SJCRH30 (cell line): Measurements from ENCODE around the gene RGS11. TPM values are rescaled to one million over a fixed set of nuclear protein-coding genes. Genes with fewer than 3 reads are reported as not detected.
"Not testable (repeated sequence)": the region's sequence is repeated elsewhere in the genome, so short reads cannot be mapped to it uniquely, and the experiment has no call there.

Experiments used
- DNase-seq, 2 experiments: peaks; one replicate each; pipeline ENCODE4 v3.0.0-alpha.2; 2015 to 2020
- H3K27ac ChIP-seq: fragments of 250-450 bp; sonication (Bioruptor Pico); 2 replicates; pipeline ENCODE4 v1.5.1; 2020; ENCODE audit warnings: mild to moderate bottlenecking, moderate library complexity
- H3K27me3 ChIP-seq: fragments of 250-450 bp; sonication (Bioruptor Pico); 2 replicates; pipeline ENCODE4 v1.5.1; 2020; ENCODE audit warnings: mild to moderate bottlenecking, moderate library complexity
- H3K36me3 ChIP-seq: fragments of 250-450 bp; sonication (Bioruptor Pico); 2 replicates; pipeline ENCODE4 v1.5.1; 2020; ENCODE audit warnings: mild to moderate bottlenecking, moderate library complexity
- H3K4me1 ChIP-seq: fragments of 250-450 bp; sonication (Bioruptor Pico); 2 replicates; pipeline ENCODE4 v1.5.1; 2020; ENCODE audit warnings: mild to moderate bottlenecking, moderate library complexity
- H3K4me3 ChIP-seq: fragments of 250-450 bp; sonication (Bioruptor Pico); 2 replicates; pipeline ENCODE4 v1.5.1; 2020; ENCODE audit warnings: mild to moderate bottlenecking, moderate library complexity
- H3K9me3 ChIP-seq: fragments of 250-450 bp; sonication (Bioruptor Pico); replicated peaks from 2 replicates; pipeline ENCODE4 v1.5.1; 2020; ENCODE audit warnings: mild to moderate bottlenecking, moderate library complexity
- total RNA-seq: library from RNA; depleted of rRNA; stranded (reverse); fragments of >200 nt; shearing (Covaris generic); gene quantifications from 2 replicates; pipeline ENCODE4 v1.2.3, GENCODE V29; 2014

Gene RGS11
- total RNA-seq, 1 experiment from 2014 or later, result not detected

DNA sequence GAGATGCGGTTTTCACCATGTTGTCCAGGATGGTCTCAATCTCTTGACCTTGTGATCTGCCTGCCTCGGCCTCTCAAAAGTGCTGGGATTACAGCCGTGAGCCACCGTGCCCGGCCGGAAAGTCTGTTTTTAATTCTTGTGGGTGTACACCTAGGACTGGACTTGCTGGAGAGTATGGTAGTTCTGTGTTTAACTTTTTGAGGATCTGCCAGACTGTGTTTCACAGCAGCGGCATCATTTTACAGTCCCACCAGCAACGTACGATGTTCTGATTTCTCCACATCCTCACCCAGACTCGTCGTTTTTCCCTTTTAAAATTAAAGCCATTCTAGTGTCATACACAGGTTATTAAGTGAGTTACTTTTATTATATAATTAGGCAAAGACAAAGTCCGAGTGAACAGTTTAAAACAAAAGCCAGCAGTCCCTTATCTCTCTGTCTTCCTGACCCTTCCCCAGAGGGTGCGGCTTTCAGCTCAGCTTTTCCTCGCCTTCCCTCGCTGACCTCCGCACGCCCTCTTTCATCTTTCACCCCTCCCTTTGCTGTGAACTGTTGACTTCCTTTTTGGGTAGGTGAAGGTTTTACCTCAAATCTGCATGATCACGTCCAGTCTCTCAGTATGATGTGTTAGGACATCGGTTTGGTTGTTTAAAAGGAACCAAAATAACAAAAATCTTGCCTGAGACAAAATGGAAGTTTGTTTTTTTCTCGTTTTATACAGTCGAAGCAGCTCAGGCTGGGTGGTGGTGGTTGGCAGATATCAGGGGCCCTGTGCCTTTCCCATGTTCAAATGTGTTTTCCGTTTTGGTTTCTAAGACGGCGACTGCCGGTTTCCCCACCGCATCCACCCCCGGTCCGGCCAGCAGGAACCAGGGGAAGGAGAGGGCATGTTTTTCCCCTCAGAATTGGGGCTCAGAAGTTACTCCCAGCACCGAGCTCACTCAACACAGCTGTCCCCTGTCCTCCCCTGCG is 23.1 kb downstream of the RGS11 start:
- Histone ChIP-seq H3K9me3 (no peaks in the 10 kb centered on the region), H3K27ac (no peak overlapping the region), H3K4me1 (no peaks in the 10 kb centered on the region), H3K27me3 (no peaks in the 10 kb centered on the region), H3K36me3 (no peaks in the 10 kb centered on the region; the same call in 1 of the 2 replicates), H3K4me3 (no peak overlapping the region)
- DNase-seq, result no peak

DNA sequence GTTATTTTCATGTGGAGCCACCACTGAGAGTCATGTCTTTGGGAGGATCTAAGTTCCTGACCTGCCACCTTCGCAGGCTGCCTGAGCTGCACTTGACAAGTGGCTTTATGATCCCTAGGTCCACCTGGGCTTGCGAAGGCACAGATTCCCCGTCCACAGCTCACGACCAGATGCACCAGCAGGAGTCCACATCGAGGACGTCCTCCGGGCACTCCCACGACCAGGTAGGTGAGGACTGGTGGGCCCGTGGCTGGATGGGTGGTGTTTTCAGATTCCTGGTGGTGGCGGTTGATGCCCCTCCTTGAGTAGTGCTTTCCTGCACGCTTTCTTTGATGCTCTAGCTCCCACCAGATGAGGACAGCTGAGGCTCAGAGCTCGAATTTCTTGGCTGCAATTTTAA is 26.3 kb downstream of the RGS11 start:
- no peak for DNase-seq
- H3K4me3 ChIP-seq, result no peak overlapping the region
- H3K4me1 ChIP-seq, result no peaks in the 10 kb centered on the region
- H3K27ac ChIP-seq, result no peak overlapping the region
- H3K9me3 ChIP-seq, result no peaks in the 10 kb centered on the region
- no peaks in the 10 kb centered on the region for H3K27me3 ChIP-seq
- no peaks in the 10 kb centered on the region; the same call in 1 of the 2 replicates for H3K36me3 ChIP-seq

DNA sequence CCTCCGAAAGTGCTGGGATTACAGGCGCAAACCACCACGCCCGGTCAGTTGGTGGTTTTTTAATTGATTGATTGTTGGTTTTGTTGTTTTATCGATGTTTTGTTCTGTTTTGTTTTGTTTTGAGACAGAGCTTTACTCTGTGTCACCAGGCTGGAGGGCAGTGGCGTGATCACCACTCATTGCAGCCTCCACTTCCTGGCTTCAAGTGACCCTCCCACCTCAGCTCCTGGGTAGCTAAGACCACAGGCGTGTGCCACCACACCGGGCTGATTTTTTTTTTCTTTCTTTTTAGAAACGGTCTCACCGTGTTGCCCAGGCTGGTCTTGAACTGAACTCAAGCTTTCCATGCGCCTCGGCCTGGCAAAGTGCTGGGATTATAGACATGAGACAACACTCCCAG is 28.7 kb downstream of the RGS11 start:
- H3K36me3 ChIP-seq, result no peaks in the 10 kb centered on the region; the same call in 1 of the 2 replicates
- no peak for DNase-seq
- no peaks in the 10 kb centered on the region for H3K4me1 ChIP-seq
- no peaks in the 10 kb centered on the region for H3K27me3 ChIP-seq
- H3K4me3 ChIP-seq, result no peak overlapping the region
- no peaks in the 10 kb centered on the region for H3K9me3 ChIP-seq
- H3K27ac ChIP-seq, result no peak overlapping the region

DNA sequence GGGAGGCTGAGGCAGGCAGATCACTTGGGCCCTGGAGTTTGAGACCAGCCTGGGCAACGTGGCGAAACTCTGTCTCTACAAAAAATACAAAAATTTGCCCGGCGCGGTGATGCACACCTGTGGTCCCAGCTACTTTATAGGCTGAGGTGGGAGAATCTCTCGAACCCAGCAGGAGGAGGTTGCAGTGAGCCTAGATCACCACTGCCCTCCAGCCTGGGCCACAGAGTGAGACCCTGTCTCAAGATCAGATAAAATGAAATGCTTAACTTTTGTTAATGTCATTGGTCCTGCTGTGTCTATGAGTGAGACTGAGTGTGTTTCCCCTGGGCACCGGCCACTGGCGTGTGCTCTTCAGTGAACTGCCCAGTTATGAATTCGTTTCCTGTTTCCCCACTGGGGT is 30.6 kb downstream of the RGS11 start:
- no peak overlapping the region for H3K27ac ChIP-seq
- DNase-seq, result no peak
- no peaks in the 10 kb centered on the region for H3K27me3 ChIP-seq

DNA sequence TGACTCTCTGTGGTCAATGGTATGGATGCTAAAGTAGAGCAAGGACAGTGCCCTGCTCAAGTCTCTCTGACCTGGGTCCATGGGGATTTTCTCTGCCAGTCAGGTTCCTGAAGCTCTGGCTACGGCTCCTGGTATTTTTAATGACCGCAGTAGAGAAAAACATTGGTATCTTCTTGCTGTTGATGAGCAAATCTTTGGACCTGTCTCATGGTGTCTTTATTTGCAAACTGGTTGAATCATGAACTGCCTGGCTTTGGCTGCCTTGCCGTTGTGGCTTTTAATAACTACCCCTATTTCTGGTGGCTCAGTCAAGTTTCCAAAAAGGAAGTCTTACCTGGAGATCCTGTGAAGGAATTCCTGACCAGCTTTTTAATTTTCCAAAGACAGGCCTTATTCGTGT is 32.4 kb downstream of the RGS11 start:
- Histone ChIP-seq H3K4me3 (no peak overlapping the region), H3K9me3 (no peaks in the 10 kb centered on the region), H3K4me1 (no peaks in the 10 kb centered on the region), H3K27me3 (no peaks in the 10 kb centered on the region), H3K27ac (no peak overlapping the region), H3K36me3 (no peaks in the 10 kb centered on the region; the same call in 1 of the 2 replicates)
- no peak for DNase-seq

More for the DNA sequence above, 30.6 kb downstream of the RGS11 start:
- Histone ChIP-seq H3K4me3 (no peak overlapping the region), H3K4me1 (no peaks in the 10 kb centered on the region), H3K36me3 (no peaks in the 10 kb centered on the region; the same call in 1 of the 2 replicates), H3K9me3 (no peaks in the 10 kb centered on the region)

DNA sequence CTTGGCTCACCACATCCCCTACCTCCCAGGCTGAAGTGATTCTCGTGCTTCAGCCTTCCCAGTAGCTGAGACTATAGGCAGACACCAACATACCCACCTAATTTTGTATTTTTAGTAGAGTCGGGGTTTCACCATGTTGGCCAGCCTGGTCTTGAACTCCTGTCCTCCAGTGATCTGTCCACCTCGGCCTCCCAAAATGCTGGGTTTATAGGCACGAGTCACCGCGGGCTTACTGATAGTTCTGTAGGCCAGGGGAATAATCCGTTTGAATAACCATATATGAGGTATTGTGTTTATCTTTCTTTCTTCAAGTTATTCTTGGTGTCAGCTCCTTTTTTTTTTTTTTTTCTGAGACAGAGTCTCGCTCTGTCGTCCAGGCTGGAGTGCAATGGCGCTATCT is 33.5 kb downstream of the RGS11 start:
- DNase-seq, result no peak
- Histone ChIP-seq H3K27ac (no peak overlapping the region), H3K4me1 (no peaks in the 10 kb centered on the region), H3K4me3 (no peak overlapping the region), H3K36me3 (no peaks in the 10 kb centered on the region; the same call in 1 of the 2 replicates), H3K9me3 (no peaks in the 10 kb centered on the region), H3K27me3 (no peaks in the 10 kb centered on the region)

DNA sequence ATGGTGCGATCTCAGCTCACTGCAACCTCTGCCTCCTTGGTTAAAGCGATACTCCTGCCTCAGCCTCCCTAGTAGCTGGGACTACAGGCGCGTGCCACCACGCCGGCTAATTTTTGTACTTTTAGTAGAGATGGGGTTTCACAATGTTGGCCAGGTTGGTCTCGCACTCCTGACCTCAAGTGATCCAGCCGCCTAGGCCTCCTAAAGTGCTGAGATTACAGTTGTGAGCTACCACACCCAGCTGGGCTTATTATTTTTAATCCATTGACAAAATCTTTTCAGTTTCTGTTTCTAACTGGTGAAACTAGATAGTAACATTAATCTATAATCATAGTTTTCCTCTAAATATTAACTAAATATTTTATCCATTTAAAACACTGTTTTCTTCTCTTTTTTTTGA is 35.2 kb downstream of the RGS11 start:
- no peak for DNase-seq
- no peaks in the 10 kb centered on the region for H3K27me3 ChIP-seq
- no peaks in the 10 kb centered on the region for H3K4me1 ChIP-seq
- H3K4me3 ChIP-seq, result no peak overlapping the region
- no peaks in the 10 kb centered on the region for H3K9me3 ChIP-seq
- no peaks in the 10 kb centered on the region for H3K36me3 ChIP-seq
- H3K27ac ChIP-seq, result no peak overlapping the region

DNA sequence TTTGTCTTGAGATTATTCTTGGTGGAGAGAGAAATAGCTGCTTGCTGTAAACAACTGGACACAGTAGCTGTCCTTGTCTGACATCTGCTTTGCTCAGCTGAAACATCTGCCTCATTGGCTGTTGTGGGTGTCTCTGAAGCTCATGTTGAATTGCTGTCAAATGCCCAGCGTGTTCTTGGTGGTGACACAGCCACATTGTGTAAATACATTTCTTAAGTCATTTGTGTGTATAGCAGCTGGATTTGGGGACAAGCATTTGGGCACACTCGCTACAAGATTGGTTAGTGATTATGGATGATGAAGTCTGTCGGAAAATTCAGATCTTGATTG is 35.8 kb downstream of the RGS11 start:
- Histone ChIP-seq H3K27ac (no peak overlapping the region), H3K4me3 (no peak overlapping the region), H3K36me3 (no peaks in the 10 kb centered on the region), H3K9me3 (no peaks in the 10 kb centered on the region), H3K4me1 (no peaks in the 10 kb centered on the region), H3K27me3 (no peaks in the 10 kb centered on the region)
- no peak for DNase-seq

DNA sequence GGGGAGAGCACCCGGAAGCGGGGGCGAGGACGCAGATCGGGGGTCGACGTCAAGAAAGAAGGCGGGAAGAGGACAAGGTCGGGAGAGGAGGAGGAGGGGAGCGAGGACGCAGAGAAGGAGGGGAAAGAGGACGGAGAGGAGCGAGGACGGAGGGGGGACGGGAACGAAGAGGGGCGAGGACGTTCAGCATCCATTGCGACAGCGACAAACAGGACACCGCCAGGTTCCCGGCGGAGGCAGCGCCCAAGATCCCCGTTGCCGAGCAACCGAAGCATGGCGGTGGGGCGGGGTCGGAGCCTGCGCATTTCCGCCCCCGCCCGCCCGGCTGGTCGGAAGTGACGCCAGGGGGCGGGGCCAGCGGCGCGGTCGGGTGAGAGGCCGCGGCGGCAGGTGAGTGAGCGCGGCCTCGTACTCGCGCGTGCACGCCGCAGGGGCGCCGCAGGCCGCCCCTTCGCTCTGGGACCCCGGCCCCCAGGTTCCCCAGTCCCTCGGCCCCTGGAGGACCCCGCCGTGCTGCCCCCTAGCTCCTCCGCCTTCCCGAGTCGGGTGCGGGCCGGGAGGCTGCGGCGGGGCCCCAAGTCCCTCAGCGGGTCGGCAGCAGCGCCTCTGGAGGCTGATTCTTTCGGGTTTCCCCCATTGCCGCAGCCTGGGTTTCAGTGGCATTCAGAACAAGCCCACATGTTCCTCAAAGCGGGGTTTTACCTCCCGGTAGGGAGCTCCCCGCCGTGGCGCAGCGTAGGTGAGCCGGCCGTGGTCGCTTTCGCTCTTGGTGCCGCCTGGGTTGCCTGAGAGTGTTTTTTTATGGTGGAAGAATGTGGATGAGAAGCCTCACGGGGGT is 41.1 kb downstream of the RGS11 start, which contains the start of gene FAM234A:
Gene FAM234A, plus strand, starts transcription at position 354 of the 838 bp plus-strand sequence. CDS start 19,593 bp downstream, outside the sequence.
- DNase-seq, result peak; percentile 92 to 94
- Histone ChIP-seq H3K4me1 (no peaks in the 10 kb centered on the region), H3K36me3 (no peaks in the 10 kb centered on the region), H3K27ac (peak within 1 kb of the TSS; percentile 52), H3K27me3 (no peaks in the 10 kb centered on the region), H3K4me3 (peak within 1 kb of the TSS; percentile 80), H3K9me3 (no peaks in the 10 kb centered on the region)

DNA sequence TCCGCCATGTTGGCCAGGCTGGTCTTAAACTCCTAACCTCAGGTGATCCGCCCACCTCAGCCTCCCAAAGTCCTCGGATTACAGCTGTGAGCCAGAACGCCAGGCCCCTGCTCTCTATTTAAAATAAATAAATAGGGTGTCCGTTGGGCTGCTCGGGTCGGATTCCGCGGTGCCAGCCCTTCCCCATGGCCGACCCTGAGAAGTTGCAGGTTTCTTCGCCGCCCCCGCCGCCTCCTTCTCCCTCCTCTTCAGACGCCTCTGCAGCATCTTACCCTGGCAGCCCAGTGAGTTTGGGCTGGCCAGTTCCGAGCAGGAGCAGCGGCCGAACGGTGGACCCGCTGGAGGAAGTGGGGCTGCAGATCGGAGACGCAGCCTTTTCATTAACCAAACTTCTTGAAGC is 44.8 kb downstream of the RGS11 start:
- peaks cover 19% of the 10 kb centered on the region for H3K36me3 ChIP-seq
- no peak overlapping the region for H3K27ac ChIP-seq
- peaks cover 3% of the 10 kb centered on the region; the same call in 1 of the 2 replicates for H3K4me1 ChIP-seq
- H3K4me3 ChIP-seq, result no peak overlapping the region
- no peak for DNase-seq
- no peaks in the 10 kb centered on the region for H3K9me3 ChIP-seq
- no peaks in the 10 kb centered on the region for H3K27me3 ChIP-seq

DNA sequence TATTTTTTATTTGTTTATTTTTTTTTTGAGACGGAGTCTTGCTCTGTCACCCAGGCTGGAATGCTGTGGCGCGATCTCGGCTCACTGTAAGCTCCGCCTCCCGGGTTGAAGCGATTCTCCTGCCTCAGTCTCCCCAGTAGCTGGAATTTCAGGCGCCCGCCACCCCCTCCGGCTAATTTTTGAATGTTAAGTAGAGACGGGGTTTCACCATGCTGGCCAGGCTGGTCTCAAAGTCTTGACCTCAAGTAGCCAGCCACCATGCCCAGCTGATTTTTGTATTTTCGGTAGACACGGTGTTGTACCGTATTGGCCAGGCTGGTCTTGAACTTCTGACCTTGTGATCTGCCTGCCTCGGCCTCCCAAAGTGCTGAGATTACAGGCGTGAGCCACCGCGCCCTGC is 45.4 kb downstream of the RGS11 start:
- H3K36me3 ChIP-seq, result peaks cover 22% of the 10 kb centered on the region
- not testable (repeated sequence) for H3K9me3 ChIP-seq, DNase-seq, H3K27ac ChIP-seq, H3K27me3 ChIP-seq, H3K4me3 ChIP-seq, H3K4me1 ChIP-seq

DNA sequence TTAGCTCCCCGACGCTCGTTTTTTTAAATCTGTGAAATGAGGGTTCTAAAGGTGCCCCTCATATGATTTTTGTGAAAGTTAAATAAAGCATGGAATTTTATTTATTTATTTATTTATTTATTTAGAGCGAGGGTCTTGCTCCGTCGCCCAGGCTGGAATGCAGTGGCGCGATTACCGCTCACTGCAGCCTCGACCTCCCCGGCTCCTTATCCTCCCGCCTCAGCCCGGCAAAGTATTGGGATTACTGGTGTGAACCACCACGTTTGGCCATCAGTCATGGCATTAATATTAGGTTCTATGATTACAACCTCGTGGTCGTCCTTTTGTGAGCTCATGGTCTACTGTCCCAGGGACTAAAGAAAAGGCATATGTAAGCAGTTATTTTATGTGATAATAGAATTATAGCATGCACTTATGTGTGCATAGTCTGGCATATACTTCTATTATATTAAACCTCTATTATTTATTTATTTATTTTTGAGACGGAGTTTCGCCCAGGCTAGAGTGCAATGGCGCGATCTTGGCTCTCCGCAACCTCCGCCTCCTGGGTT is 45.9 kb downstream of the RGS11 start:
- peaks cover 25% of the 10 kb centered on the region for H3K36me3 ChIP-seq
- H3K4me1 ChIP-seq, result peaks cover 3% of the 10 kb centered on the region; the same call in 1 of the 2 replicates
- peak overlapping the region; percentile 90 for H3K4me3 ChIP-seq
- H3K27ac ChIP-seq, result no peak overlapping the region
- DNase-seq, result no peak
- no peaks in the 10 kb centered on the region for H3K27me3 ChIP-seq
- H3K9me3 ChIP-seq, result no peaks in the 10 kb centered on the region

DNA sequence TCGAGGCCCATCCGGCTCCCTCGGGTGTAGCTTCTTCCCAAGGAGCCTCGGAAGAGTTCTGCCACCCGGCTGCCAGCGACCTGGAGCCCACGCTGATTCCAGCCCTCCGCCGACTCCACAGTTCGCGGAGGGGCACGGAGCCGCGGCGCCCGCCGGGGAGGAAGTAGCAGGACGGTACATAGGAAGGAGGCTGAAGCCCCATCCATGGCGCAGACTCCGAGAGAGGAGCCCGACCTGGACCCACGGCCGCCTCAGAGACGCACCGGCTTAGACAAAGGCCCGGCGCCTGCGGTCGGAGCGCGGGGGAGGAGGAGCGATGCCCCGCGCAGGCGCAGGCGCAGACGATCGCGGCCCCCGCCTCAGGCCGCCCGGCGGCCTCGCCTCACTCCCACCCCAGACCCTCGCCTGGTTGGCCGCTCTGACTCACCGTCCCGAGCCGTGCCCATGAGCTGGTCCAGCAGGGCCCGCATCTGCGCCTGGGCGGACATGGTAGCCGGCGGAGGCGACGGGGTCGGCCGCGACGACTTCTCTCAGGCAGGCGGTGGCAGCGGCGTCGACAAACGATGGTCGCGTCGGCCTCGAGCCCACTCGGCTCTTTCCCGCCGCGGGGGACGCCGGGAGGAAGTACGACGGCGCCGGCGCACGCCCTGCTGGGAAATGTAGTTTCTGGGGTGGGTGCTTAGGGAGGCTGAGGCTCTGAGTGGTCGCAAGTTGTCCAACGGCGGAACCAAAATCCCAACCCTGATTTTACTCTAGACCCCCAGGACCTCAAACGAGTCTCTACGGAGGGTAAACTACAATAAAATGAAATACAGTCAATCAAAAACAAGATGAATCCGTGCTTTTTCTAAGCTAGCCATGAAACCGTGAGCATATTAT is 46.7 kb downstream of the RGS11 start, which contains the start of gene LUC7L:
Gene LUC7L, minus strand, starts transcription at position 598 of the 879 bp plus-strand sequence. Its CDS starts 110 bp downstream, at position 488.
- Histone ChIP-seq H3K36me3 (peaks cover 31% of the 10 kb centered on the region), H3K9me3 (no peaks in the 10 kb centered on the region), H3K27me3 (no peaks in the 10 kb centered on the region), H3K27ac (peak within 1 kb of the TSS; percentile 92), H3K4me1 (peaks cover 3% of the 10 kb centered on the region; the same call in 1 of the 2 replicates), H3K4me3 (peak within 1 kb of the TSS; percentile 90)
- DNase-seq, result peak; percentile 91 to 92
